BE2C (cell line): ENCODE results near the gene STARD9. TPM values are rescaled to one million over a fixed set of nuclear protein-coding genes. Genes with fewer than 3 reads are reported as not detected.

Experiments
- DNase-seq: peaks from one replicate; pipeline ENCODE4 v3.0.0-alpha.2; 2020
- H3K27me3 ChIP-seq: fragments of 250-450 bp; sonication (Bioruptor Pico); 2 replicates; pipeline ENCODE4 v1.5.1; 2020; ENCODE audit warnings: mild to moderate bottlenecking
- H3K36me3 ChIP-seq: fragments of 250-450 bp; sonication (Bioruptor Pico); 2 replicates; pipeline ENCODE4 v1.5.1; 2020; ENCODE audit warnings: mild to moderate bottlenecking
- H3K4me1 ChIP-seq: fragments of 250-450 bp; sonication (Bioruptor Pico); 2 replicates; pipeline ENCODE4 v1.5.1; 2020
- H3K4me3 ChIP-seq: 2 replicates; pipeline ENCODE4 v1.5.1; 2011; ENCODE audit warnings: low read depth, low read length
- H3K9me3 ChIP-seq: fragments of 250-450 bp; sonication (Bioruptor Pico); 2 replicates; pipeline ENCODE4 v1.5.1; 2020
- CTCF ChIP-seq: IDR thresholded peaks from 2 replicates; pipeline ENCODE4 v1.5.1; 2012; ENCODE audit warnings: mild to moderate bottlenecking, low read depth, low read length
- polyA plus RNA-seq: library from polyadenylated mRNA; unstranded; fragments of >200 nt; gene quantifications from one replicate; pipeline ENCODE4 v1.2.1, GENCODE V29; 2012; ENCODE audit warnings: low read depth, missing spikeins; ENCODE audit not compliant: insufficient read length, insufficient read depth

The STARD9 gene
- 18.0 TPM for polyA plus RNA-seq

- peak; percentile 100 for DNase-seq
- TF ChIP-seq CTCF, result no peak
Measured at GRCh38 chr15:42575188-42576039, at the start of gene STARD9. Gene STARD9, plus strand, starts transcription at chr15:42575606. Its CDS starts 110 bp downstream, at chr15:42575716.

GRCh38 chr15:42528970-42529369 is 46.4 kb upstream of the STARD9 start:
- Histone ChIP-seq H3K9me3 (no peaks in the 10 kb centered on the region; the same call in 1 of the 2 replicates), H3K27me3 (no peaks in the 10 kb centered on the region), H3K36me3 (peaks cover 7% of the 10 kb centered on the region), H3K4me1 (no peaks in the 10 kb centered on the region), H3K4me3 (no peak overlapping the region)
- DNase-seq, result no peak
- no peak for TF ChIP-seq CTCF

More at GRCh38 chr15:42575188-42576039, at the start of gene STARD9:
- Histone ChIP-seq H3K36me3 (no peaks in the 10 kb centered on the region), H3K4me3 (peak within 1 kb of the TSS; percentile 84), H3K27me3 (no peaks in the 10 kb centered on the region), H3K4me1 (peaks cover 6% of the 10 kb centered on the region), H3K9me3 (no peaks in the 10 kb centered on the region)

- H3K9me3 ChIP-seq, result no peaks in the 10 kb centered on the region; the same call in 1 of the 2 replicates
- no peak overlapping the region for H3K4me3 ChIP-seq
- H3K4me1 ChIP-seq, result no peaks in the 10 kb centered on the region
- no peak for DNase-seq
- H3K27me3 ChIP-seq, result no peaks in the 10 kb centered on the region
- peaks cover 6% of the 10 kb centered on the region; the same call in 1 of the 2 replicates for H3K36me3 ChIP-seq
- TF ChIP-seq CTCF, result no peak
Measured at GRCh38 chr15:42533246-42533645, 42.2 kb upstream of the STARD9 start.

- Histone ChIP-seq H3K9me3 (no peaks in the 10 kb centered on the region), H3K36me3 (peaks cover 2% of the 10 kb centered on the region; the same call in 1 of the 2 replicates), H3K27me3 (no peaks in the 10 kb centered on the region), H3K4me1 (no peaks in the 10 kb centered on the region), H3K4me3 (no peak overlapping the region)
- no peak for TF ChIP-seq CTCF
- no peak for DNase-seq
Measured at GRCh38 chr15:42544853-42545629, 30.4 kb upstream of the STARD9 start.

- no peak for TF ChIP-seq CTCF
- no peak for DNase-seq
- Histone ChIP-seq H3K36me3 (peaks cover 2% of the 10 kb centered on the region; the same call in 1 of the 2 replicates), H3K9me3 (no peaks in the 10 kb centered on the region), H3K4me1 (no peaks in the 10 kb centered on the region), H3K4me3 (peak overlapping the region; percentile 94), H3K27me3 (no peaks in the 10 kb centered on the region)
Measured at GRCh38 chr15:42547918-42548248, 27.5 kb upstream of the STARD9 start.
